GM13977 (cell line): ENCODE data around the gene COL9A1.

Source experiments
- DNase-seq: peaks from one replicate; pipeline ENCODE4 v3.0.0; 2012; ENCODE audit warnings: low spot score
- in situ Hi-C: fragments of 300-500 bp; cut with MboI; formaldehyde crosslinking; loops from one replicate; pipeline ENCODE4 v1.12.0; 2022; ENCODE audit warnings: low sequenced_read_pairs, low pct_unique_long_range_greater_than_20kb, mixed read lengths, inconsistent platforms; ENCODE audit not compliant: unreplicated experiment
- TF ChIP-seq, protein P1 (sequence below): IDR thresholded peaks from 2 replicates; pipeline ENCODE4 v1.5.1; 2012; ENCODE audit warnings: mild to moderate bottlenecking, control low read depth; ENCODE audit not compliant: insufficient read depth; ENCODE audit errors: extremely low read depth, missing control alignments

COL9A1 gene

DNA sequence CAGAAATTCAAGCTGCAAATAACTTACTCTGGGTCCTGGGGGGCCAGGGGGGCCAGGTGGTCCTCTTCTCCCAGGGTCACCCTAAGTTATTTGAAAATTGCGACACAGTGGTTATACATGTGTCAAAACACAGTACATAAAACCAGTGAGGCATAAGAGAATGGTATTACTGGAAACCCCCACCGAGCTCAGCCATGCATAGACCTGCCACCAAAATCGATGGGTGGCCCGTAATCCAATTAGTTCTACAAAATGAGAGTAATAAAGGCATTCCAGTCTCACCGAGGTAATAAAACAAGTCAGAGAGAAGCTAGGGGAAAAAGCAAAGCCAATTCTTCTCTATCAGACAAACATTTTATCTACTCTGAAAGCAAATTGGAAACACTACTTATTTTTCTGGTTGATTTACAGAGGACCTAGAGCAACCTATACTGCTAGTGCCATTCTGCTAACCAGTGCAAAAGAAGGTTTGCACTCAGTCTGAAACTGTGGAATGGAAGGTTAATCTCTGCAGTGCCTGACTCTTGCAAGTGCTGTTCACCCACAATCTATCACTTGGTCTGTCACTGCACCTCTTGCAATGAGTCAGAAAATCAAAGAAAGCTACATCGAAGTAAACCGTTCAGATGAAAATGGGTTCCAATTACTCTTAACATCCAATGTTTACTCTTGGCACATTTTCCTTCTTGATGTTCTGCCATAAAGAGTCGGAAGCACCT, 32.4 kb downstream of the COL9A1 start:
- TF ChIP-seq, protein P1, sequence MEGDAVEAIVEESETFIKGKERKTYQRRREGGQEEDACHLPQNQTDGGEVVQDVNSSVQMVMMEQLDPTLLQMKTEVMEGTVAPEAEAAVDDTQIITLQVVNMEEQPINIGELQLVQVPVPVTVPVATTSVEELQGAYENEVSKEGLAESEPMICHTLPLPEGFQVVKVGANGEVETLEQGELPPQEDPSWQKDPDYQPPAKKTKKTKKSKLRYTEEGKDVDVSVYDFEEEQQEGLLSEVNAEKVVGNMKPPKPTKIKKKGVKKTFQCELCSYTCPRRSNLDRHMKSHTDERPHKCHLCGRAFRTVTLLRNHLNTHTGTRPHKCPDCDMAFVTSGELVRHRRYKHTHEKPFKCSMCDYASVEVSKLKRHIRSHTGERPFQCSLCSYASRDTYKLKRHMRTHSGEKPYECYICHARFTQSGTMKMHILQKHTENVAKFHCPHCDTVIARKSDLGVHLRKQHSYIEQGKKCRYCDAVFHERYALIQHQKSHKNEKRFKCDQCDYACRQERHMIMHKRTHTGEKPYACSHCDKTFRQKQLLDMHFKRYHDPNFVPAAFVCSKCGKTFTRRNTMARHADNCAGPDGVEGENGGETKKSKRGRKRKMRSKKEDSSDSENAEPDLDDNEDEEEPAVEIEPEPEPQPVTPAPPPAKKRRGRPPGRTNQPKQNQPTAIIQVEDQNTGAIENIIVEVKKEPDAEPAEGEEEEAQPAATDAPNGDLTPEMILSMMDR: no peak
- no peak for DNase-seq
- in situ Hi-C loops: no loop called here

DNA sequence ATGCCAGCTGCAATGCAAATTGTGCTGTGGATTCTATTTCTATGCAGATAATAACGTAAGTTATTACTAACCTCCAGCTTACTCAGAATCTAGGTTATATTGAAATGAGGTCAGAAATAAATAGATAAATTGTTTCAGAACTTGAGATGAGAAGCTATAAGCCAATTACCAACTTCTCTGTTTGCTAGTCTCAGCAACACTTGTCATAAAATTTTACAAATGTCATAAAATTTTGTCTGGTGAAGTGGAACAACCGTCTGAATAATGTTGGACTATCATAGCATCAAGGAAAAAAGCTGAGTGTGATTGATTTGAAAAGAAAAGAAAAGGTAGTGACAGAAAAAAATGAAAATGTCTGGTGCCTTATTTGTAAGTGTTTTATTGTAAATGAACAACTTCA, 36.7 kb downstream of the COL9A1 start:
- in situ Hi-C loops: no loop called here
- TF ChIP-seq, protein P1: no peak
- DNase-seq: no peak

DNA sequence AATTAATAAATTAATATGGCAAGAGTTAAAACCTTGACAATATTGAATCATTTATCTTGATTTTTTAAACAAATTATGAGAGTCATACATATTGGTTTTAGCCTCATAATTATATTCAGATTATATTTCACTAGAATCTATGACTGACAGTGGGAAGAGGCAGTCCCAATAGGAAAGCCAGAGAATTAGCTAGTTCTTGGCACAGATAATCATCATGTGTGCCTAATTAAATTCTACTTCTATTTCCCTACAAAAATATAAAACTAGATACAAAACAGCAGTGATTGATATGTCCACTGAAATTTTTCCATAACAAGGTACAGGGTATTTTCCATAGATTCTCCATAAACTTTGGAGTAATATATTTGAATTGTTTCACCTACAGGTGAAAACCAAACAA, 38.6 kb downstream of the COL9A1 start:
- TF ChIP-seq, protein P1: no peak
- in situ Hi-C loops: no loop called here
- DNase-seq: no peak

DNA sequence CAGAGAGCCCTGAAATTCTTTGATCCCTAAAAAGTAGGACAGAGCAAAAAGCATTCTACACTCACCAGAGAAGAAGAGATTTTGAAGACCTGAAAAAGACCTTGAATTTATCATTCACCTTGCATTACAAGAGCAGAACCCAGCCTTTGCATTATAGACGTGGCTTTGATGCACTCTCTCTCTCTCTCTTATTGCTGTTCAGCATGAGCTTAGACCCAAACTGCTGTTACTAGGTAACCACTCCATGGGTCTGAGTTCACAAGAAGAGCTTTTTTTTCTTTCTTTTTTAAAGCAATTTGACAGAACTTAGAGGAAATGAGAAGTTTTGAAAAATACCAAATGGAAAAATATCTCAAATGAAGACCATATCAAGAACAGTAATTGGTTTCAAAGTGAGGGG, 44.4 kb downstream of the COL9A1 start:
- DNase-seq: no peak
- in situ Hi-C loops: no loop called here
- TF ChIP-seq, protein P1: no peak

DNA sequence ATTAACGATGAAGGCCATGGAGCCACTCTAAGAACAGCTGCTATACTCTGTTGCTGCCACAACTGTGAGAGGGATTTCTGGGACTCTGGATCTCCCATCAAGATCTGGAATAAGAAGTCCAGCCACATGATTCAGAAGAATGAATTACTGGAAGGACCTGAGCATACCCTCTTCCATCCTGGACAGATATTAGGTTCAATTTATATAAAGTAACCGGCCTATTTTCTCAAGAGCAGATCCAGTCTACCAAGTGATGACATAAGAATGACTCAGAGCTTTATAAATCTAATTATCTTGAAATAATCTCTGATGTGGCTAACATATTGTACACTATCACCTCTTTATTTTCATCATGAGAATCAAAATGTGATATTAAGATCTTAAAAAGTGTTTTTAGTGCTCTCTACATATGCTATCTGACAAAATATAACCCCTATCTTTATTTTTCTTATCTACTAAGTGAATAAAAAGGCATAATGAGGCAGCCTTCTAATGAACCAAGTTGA, 45.1 kb downstream of the COL9A1 start:
- TF ChIP-seq, protein P1: no peak
- in situ Hi-C loops: no loop called here

DNA sequence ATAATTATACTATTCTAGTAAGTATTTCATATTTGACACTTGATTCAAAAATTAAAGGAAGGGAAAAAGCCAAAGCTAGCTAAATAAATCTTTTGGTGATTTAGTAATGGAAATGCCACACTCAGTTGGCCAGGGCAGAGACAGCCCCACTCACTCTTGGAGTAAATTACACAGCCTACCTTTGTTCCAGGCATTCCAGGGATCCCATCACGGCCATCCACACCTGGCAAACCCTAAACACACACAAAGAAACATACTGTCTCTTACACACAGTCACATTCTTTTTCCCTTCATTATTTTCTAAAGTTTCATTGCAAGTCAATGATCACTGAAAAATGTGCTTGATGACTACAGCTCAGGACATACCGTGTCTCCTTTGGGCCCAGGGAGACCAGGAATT, 48.1 kb downstream of the COL9A1 start:
- in situ Hi-C loops: no loop called here

More for the DNA sequence above, 45.1 kb downstream of the COL9A1 start:
- DNase-seq: no peak

More for the DNA sequence above, 48.1 kb downstream of the COL9A1 start:
- DNase-seq: no peak
- TF ChIP-seq, protein P1: no peak
